PC-9 (cell line): ENCODE data around the gene LMF1.

Experiments
- CTCF ChIP-seq: fragments of 200-600 bp; sonication (generic); conservative IDR thresholded peaks from 2 replicates; pipeline ENCODE4 v1.6.1; 2017; ENCODE audit warnings: mixed run types, antibody characterized with exemption, mild to moderate bottlenecking, moderate library complexity
- EZH2 ChIP-seq: fragments of 200-600 bp; sonication (generic); IDR thresholded peaks from 2 replicates; pipeline ENCODE4 v1.8.0; 2017; ENCODE audit warnings: antibody characterized with exemption, low read depth

DNA sequence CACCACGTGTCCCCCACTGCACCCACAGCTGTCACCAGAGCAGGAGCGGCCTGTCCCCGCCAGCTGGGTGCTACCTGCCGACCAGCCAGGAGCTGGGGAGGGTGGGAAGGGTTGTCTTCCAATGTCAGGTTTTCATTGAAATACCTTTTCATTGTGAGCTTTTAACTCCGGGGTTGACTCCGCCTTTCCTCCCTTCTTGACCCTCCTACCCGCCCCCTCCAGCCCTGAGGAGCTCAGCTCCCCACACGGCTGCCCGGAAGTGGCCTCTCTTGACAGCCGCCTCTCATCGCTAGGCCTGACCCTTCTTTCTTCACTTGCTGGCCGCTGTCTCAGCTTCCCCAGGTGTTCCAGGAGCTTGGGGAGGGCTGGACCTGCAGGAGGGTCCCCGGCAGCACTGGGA is 149.0 kb downstream of the LMF1 start:
- no peak for TF ChIP-seq CTCF
- TF ChIP-seq EZH2: no peak
